ENCODE measurements around the gene RPS16. TPM values are rescaled to one million over a fixed set of nuclear protein-coding genes. Genes with fewer than 3 reads are reported as not detected.
"Not testable (repeated sequence)": the region's sequence is repeated elsewhere in the genome, so short reads cannot be mapped to it uniquely, and the experiment has no call there.

The RPS16 gene
- total RNA-seq, 2 donors from 2014 or later = 1,698 to 1,720 TPM

- Histone ChIP-seq H3K9ac (ENCODE audit: low read depth in 2 of 2, low read length in 2 of 2) (no peak overlapping the region), H3K4me3 (no peak overlapping the region), H3K9me3 (no peaks in the 10 kb centered on the region), H3K36me3 (peaks cover 27% of the 10 kb centered on the region), H3K27me3 (no peaks in the 10 kb centered on the region), H3K27ac (no peak overlapping the region), H3K4me1 (no peaks in the 10 kb centered on the region)
- TF ChIP-seq CTCF (IDR thresholded peaks at IDR 0.05) = no peak
- no peak for DNase-seq
- intact Hi-C loops (cut with DNase I) = no loop called here
Measured at GRCh38 chr19:39465956-39466747, 30.4 kb upstream of the RPS16 start.

DNA sequence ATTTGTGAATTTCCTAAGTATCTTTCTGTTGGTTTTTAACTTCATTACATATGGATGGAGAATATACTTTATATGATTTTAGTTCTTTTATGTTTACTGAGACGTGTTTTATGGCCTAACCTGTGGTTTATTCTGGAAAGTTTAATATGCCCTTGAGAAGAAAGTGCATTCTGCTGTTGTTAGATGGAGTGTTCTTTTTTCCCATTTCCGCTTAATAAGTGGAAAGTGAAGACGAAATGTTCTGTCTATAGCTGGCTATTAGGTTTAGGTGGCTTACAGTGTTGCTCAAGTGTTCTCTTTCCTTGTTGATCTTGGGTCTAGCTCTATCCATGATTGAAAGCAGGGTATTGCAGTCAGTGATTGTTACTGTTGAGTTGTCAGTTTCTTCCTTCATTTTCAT is 27.7 kb upstream of the RPS16 start:
- Histone ChIP-seq H3K27ac (no peak overlapping the region), H3K4me3 (no peak overlapping the region), H3K9ac (ENCODE audit: low read depth in 2 of 2, low read length in 2 of 2) (no peak overlapping the region), H3K36me3 (peaks cover 26% of the 10 kb centered on the region), H3K4me1 (no peaks in the 10 kb centered on the region), H3K27me3 (no peaks in the 10 kb centered on the region), H3K9me3 (no peaks in the 10 kb centered on the region)
- intact Hi-C loops (cut with DNase I) = no loop called here
- TF ChIP-seq CTCF (IDR thresholded peaks at IDR 0.05) = no peak
- DNase-seq = no peak

GRCh38 chr19:39451257-39451656 is 15.5 kb upstream of the RPS16 start:
- not testable (repeated sequence) for DNase-seq, H3K4me1 ChIP-seq, H3K36me3 ChIP-seq

GRCh38 chr19:39449116-39449797 is 13.5 kb upstream of the RPS16 start:
- peaks cover 6% of the 10 kb centered on the region for H3K4me1 ChIP-seq
- no peak for DNase-seq
- no peaks in the 10 kb centered on the region for H3K9me3 ChIP-seq
- H3K4me3 ChIP-seq = no peak overlapping the region
- intact Hi-C loops (cut with DNase I) = loop anchor here (10.0 kb wide), 1 partner anchor 86 kb away; the partner anchor contains the start of gene EID2B
- peak overlapping the region in 1 of 2 donors; percentile 35 for H3K9ac ChIP-seq (ENCODE audit: low read depth in 2 of 2, low read length in 2 of 2)
- TF ChIP-seq CTCF (IDR thresholded peaks at IDR 0.05) = no peak
- H3K27me3 ChIP-seq = no peaks in the 10 kb centered on the region
- H3K36me3 ChIP-seq = peaks cover 6% of the 10 kb centered on the region
- H3K27ac ChIP-seq = no peak overlapping the region

More at GRCh38 chr19:39451257-39451656, 15.5 kb upstream of the RPS16 start:
- H3K9ac ChIP-seq (ENCODE audit: low read depth in 2 of 2, low read length in 2 of 2); H3K27me3 ChIP-seq; H3K9me3 ChIP-seq; intact Hi-C loops (cut with DNase I); H3K4me3 ChIP-seq; H3K27ac ChIP-seq: not testable (repeated sequence)

DNA sequence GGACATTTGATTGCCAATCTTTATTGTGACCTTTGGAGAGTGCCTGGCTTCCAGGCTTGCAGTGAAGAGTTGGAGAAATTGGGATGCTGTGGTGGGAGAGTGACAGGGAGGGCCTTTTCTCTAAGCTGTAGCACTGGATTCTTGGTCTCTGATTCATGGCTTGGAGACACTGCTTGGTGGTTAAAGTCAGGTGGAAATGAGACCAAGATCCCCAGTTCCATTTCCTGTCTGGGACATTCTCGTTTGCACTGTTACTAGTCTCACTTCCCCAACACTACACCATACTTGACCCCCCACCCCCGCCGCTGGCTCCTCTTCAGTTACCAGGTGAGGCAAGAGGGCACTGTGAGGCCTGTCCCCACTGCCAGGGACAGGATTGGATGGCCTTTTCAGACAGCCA is 12.5 kb upstream of the RPS16 start:
- no peak overlapping the region for H3K27ac ChIP-seq
- H3K36me3 ChIP-seq = peaks cover 6% of the 10 kb centered on the region
- no peaks in the 10 kb centered on the region for H3K9me3 ChIP-seq
- H3K27me3 ChIP-seq = no peaks in the 10 kb centered on the region
- no peak for DNase-seq
- H3K4me3 ChIP-seq = no peak overlapping the region
- intact Hi-C loops (cut with DNase I) = loop anchor here (10.0 kb wide), 1 partner anchor 87 kb away; the partner anchor contains the start of gene EID2B
- peak overlapping the region in 1 of 2 donors; percentile 23 for H3K9ac ChIP-seq (ENCODE audit: low read depth in 2 of 2, low read length in 2 of 2)
- H3K4me1 ChIP-seq = peaks cover 6% of the 10 kb centered on the region
- no peak for TF ChIP-seq CTCF (IDR thresholded peaks at IDR 0.05)

All from colonic mucosa (tissue), 4 donors.